ENCODE results near the gene IGSF3. TPM values are rescaled to one million over a fixed set of nuclear protein-coding genes. Genes with fewer than 3 reads are reported as not detected.
A peak's percentile ranks its signal among the peaks of the same experiment; 100 is the strongest.

The IGSF3 gene
- total and polyA plus RNA-seq, 7 donors: 0.34 to 1.2 (median 0.49) TPM

GRCh38 chr1:116585886-116586285 is 81.6 kb downstream of the IGSF3 start:
- intact Hi-C loops (cut with DNase I): no loop called here
- no peak for DNase-seq
- H3K36me3 ChIP-seq (ENCODE audit: insufficient read depth in 1 of 2, low read depth in 1 of 2): no peaks in the 10 kb centered on the region
- ATAC-seq: no peak
- H3K27ac ChIP-seq: no peak overlapping the region
- WGBS, 3 donors: 69 to 71% (median 70%) methylated on average over 1 of the region's 1 CpG
- no peak for TF ChIP-seq CTCF (IDR thresholded peaks at IDR 0.05)
- no peaks in the 10 kb centered on the region for H3K4me1 ChIP-seq
- H3K4me3 ChIP-seq: no peak overlapping the region
- no peaks in the 10 kb centered on the region for H3K9me3 ChIP-seq
- H3K27me3 ChIP-seq (ENCODE audit: insufficient read depth in 3 of 3, low read length in 2 of 3): no peaks in the 10 kb centered on the region

GRCh38 chr1:116581323-116581885 is 86.1 kb downstream of the IGSF3 start:
- Histone ChIP-seq H3K27me3 (ENCODE audit: insufficient read depth in 3 of 3, low read length in 2 of 3) (no peaks in the 10 kb centered on the region), H3K9me3 (no peaks in the 10 kb centered on the region), H3K4me3 (no peak overlapping the region), H3K4me1 (no peaks in the 10 kb centered on the region), H3K36me3 (ENCODE audit: insufficient read depth in 1 of 2, low read depth in 1 of 2) (no peaks in the 10 kb centered on the region), H3K27ac (no peak overlapping the region)
- ATAC-seq: no peak
- 86 to 96% (median 94%) methylated on average over 3 of the region's 3 CpGs for WGBS, 3 donors
- intact Hi-C loops (cut with DNase I): no loop called here
- no peak for DNase-seq
- no peak for TF ChIP-seq CTCF (IDR thresholded peaks at IDR 0.05)

GRCh38 chr1:116580446-116581322 is 86.8 kb downstream of the IGSF3 start:
- intact Hi-C loops (cut with DNase I): no loop called here
- ATAC-seq: no peak
- 85 to 88% (median 88%) methylated on average over 7 of the region's 7 CpGs for WGBS, 3 donors
- no peaks in the 10 kb centered on the region for H3K27me3 ChIP-seq (ENCODE audit: insufficient read depth in 3 of 3, low read length in 2 of 3)
- H3K9me3 ChIP-seq: no peaks in the 10 kb centered on the region
- no peak overlapping the region for H3K27ac ChIP-seq
- no peak overlapping the region for H3K4me3 ChIP-seq
- no peak for DNase-seq
- TF ChIP-seq CTCF (IDR thresholded peaks at IDR 0.05): no peak
- H3K4me1 ChIP-seq: no peaks in the 10 kb centered on the region
- H3K36me3 ChIP-seq (ENCODE audit: insufficient read depth in 1 of 2, low read depth in 1 of 2): no peaks in the 10 kb centered on the region

GRCh38 chr1:116579259-116579875 is 88.2 kb downstream of the IGSF3 start:
- Histone ChIP-seq H3K9me3 (no peaks in the 10 kb centered on the region), H3K27me3 (ENCODE audit: insufficient read depth in 3 of 3, low read length in 2 of 3) (no peaks in the 10 kb centered on the region), H3K4me3 (no peak overlapping the region), H3K27ac (no peak overlapping the region), H3K36me3 (ENCODE audit: insufficient read depth in 1 of 2, low read depth in 1 of 2) (no peaks in the 10 kb centered on the region), H3K4me1 (no peaks in the 10 kb centered on the region)
- TF ChIP-seq CTCF (IDR thresholded peaks at IDR 0.05): no peak
- 33 to 53% (median 33%) methylated on average over 18 to 21 of the region's 21 CpGs for WGBS, 3 donors
- DNase-seq (peak in 1 of 2 donors; percentile 51), ATAC-seq (no peak)
- intact Hi-C loops (cut with DNase I): loop anchor here (5.0 to 10.0 kb wide), 2 partner anchors 165 to 478 kb away; no protein-coding TSS in a partner anchor

Measured in psoas muscle (tissue), 8 donors.